ENCODE measurements around the gene ATP6V0B. TPM values are rescaled to one million over a fixed set of nuclear protein-coding genes. Genes with fewer than 3 reads are reported as not detected.

ATP6V0B gene
- total RNA-seq = 244 TPM

DNA sequence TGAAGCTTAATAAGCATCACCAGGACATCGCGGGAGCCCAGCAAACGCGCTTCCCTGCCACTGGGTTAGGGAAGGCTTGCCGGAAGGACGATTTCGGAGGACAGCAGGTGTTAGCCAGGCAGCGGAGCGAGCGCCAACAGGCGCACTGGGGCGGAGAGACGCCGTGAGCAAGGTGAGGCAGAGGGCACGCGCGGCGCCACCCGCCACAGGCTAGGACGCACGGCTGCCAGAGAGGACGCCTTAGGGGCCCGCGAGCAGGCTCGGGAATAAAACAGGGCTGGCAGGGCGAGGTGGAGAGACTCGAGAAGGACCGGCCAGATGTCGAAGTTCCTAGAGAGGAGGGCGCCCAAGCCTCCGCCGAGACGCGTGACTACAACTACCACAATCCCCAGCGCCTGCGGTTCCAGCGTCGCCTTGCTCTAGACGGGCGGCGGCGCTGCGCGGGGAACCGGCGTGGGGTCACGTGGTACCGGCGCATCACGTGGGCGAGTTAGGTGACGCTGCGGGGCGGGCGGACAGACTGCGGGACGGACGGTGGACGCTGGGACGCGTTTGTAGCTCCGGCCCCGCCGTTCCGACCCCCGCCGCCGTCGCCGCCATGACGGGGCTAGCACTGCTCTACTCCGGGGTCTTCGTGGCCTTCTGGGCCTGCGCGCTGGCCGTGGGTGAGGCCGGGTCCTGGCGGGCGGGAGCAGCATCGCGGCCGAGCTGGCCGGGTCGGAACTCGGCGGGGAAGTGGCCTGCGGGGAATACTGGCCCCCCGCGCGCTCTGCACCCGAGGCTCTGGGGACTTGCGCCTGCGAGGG is at the start of gene ATP6V0B:
Gene ATP6V0B, plus strand, starts transcription at position 518 of the 806 bp plus-strand sequence. Its CDS starts 81 bp downstream, at position 599.

DNA sequence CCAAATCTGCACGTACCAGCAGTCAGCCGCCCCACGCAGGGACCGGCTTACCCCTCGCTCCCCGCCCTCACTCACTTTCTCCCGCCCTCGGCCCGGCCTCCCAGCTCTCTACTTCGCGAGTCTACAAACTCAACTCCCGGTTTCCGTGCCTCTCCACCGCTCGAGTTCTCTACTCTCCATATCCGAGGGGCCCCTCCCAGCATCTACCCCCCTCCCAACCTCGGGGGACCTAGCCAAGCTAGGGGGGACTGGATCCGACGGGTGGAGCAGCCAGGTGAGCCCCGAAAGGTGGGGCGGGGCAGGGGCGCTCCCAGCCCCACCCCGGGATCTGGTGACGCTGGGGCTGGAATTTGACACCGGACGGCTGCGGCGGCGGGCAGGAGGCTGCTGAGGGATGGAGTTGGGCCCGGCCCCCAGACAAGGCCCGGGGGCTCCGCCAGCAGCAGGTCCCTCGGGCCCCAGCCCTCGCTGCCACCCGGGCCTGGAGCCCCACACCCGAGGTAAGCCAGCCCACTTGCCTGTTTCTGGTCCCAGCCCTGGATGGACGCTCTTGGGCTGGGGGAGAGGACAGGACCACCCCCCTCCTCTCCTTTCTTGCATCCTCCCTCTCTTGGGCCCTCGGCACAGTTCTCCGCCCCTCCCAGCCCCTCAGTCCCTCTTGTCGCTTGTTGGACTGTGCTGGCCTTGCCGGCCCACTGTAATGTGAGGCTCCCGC is 41.2 kb upstream of the ATP6V0B start, which contains the start of gene ARTN:
Gene ARTN, plus strand, starts transcription at position 416 of the 715 bp plus-strand sequence. CDS start 1,856 bp downstream, outside the sequence.

DNA sequence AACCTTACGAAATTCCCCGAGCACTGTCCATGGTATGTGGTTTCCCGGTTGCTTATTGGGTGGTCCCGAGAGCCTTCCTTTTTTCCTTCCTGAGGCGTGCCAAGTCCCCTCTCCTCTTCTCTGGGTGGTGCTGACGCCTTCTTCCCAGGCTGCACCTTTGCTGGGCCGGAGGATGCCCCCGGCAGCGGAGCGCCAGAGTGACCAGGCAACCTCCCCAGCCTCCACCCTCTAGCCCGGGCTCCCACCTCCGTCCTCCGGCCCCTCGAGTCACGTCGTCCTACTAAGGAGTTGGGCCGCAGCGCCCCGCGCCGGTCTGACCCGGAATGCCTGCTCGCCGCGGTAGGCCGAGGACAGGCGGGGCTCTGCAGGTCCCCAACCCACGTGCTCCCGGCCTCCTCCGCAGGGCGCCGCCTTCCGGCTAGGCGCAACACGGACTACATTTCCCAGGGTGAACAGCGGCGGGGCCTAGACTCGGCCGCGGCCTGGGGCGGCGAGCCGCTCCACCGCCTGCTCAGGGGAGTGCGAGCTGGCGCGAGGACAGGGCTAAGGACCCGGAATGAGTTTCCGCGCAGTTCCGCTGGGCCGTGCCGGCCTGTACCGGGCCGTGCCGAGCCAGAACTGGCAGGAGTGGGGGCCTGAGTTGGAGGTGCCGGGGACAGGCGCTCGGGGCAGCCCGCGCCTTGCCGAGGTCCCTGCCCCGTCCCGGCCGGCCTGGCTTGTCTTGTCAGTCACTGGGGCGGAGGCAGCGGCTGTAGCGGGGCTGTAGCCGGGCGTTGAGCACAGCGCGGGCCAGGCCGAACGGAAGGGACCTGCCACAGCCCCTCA is 28.3 kb upstream of the ATP6V0B start, which contains the start of gene IPO13:
Gene IPO13, plus strand, starts transcription at position 715 of the 825 bp plus-strand sequence. CDS start 651 bp downstream, outside the sequence.

DNA sequence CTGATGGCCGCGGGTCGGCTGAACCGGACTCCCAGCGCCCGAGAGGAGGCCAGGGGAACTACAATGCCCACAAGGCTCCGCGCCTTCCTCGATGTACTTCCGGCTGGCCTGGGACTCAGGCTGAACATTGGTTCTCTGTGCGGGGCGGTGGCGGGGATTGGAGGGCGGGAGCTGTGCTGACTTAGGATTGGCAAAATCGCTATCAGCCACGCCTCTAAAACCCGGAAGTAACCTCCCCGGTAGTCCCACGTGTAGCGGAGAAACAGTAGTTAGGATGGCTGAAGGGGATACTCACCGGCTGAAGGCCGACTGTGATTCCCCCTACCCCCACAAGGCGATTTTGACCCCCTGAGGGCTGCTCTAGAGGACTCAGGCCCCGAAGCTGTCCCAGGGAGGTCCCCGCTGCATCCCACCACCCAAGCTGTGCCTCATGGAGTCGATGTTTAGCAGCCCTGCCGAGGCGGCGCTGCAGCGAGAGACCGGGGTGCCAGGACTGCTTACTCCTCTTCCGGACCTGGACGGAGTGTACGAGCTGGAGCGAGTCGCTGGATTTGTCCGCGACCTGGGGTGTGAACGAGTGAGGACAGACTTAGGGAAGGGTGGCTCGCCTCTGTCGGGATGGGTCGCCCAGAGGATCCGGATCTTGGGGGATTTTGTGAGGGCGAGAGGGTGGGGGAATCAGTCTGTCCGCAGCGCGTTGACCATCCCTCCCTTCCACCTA is 4.9 kb upstream of the ATP6V0B start, which contains the start of gene DPH2:
Gene DPH2, plus strand, starts transcription at position 265 of the 721 bp plus-strand sequence. Its CDS starts 166 bp downstream, at position 431.

DNA sequence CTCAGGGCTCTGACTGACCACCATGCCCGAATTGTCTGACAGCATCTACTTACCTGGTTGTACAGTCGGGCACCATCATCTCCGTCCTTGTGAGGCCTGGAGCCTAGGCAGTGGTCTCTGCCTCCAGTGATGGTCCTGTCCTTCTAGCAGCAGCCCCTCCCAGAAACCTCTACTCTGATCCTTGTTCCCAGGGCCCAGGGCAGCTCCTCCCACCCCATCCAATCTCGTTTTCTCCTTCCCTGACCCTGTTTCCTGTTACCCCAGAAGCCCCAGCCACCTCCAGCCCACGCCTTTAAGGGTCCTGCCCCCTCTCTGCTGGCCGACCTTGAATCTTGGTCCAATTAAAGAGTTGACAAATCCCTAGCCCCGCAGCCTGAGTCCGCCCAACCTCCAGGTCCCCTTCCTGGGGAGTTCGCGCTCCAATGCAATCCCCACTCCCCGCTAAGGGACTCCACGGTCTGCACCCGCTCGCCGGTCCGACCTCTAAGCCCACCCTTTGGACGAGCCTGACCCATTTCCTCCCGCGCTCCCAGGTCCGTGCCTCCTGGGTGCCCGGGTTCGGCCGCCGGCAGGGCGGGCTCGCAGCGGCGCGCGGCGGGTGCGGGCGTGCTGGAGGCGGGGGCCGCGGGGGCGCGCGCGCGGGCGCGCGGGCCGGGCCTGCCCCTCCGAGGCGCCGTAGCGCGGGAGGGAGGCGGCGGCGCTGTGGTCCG is 3.9 kb downstream of the ATP6V0B start, which contains the start of gene B4GALT2:
Gene B4GALT2, plus strand, starts transcription at position 660 of the 710 bp plus-strand sequence. CDS start 1,951 bp downstream, outside the sequence.

DNA sequence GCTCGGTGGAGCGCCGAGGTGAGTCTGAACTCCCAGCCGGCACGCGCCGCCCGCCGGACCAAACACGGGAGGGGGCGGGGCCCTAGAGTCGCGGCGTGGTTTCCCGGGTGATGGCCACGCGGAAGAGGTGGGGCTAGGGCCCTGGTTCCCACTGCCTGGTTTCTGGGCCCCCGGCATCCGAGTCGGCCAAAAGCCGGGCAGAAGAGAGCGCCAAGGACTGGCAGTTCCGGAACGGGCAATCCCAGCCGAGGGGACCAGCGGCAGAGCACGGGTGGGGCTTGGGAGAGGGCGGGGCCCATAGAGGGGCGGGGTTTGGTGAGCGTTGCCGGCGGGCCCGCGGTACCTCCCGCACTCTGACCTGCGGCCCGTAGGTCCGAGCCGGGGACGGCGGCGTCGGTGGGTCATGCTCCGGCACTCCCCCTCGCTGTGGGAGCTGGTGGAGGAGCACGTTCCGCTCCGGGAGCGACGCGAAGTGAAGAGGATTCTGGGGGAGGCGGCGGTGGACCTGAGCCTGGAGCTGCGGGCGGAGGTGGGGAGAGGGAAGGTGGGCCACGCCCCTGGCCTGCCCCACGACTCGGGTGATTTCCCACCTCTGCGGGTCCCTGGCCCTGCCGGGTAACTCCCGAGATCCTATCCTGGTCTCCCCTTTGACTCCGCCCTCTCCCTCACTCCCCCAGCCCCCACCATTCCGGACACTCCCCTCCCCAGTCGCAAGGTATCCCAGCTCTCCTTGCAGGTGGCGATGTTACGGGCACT is 16.9 kb downstream of the ATP6V0B start, which contains the start of gene CCDC24:
Gene CCDC24, plus strand, starts transcription at position 124 of the 756 bp plus-strand sequence. Its CDS starts 280 bp downstream, at position 404.

Other genes starting within 250 kb of the ATP6V0B start
- 0.46 TPM for gene ARTN, start 41.2 kb upstream of the ATP6V0B start, total RNA-seq
- gene IPO13, start 28.0 kb upstream of the ATP6V0B start, total RNA-seq = 19.1 TPM
- 14.3 TPM for gene DPH2, start 5.0 kb upstream of the ATP6V0B start, total RNA-seq
- 96.0 TPM for gene B4GALT2, start 4.2 kb downstream of the ATP6V0B start, total RNA-seq
- gene CCDC24, start 16.6 kb downstream of the ATP6V0B start, total RNA-seq = 6.2 TPM
- 18.0 TPM for gene SLC6A9, start 56.5 kb downstream of the ATP6V0B start, total RNA-seq
- gene KLF17, start 143.9 kb downstream of the ATP6V0B start, total RNA-seq = 0.46 TPM
- gene KLF18, start 166.7 kb downstream of the ATP6V0B start, total RNA-seq = not detected
- gene DMAP1, start 238.5 kb downstream of the ATP6V0B start, total RNA-seq = 42.0 TPM